ENCODE measurements around the gene CARD19.
"Not testable (repeated sequence)": the region's sequence is repeated elsewhere in the genome, so short reads cannot be mapped to it uniquely, and the experiment has no call there.

CARD19 gene

GRCh38 chr9:93131599-93132286 lies 35.7 kb downstream of the CARD19 start:
- DNase-seq (ENCODE audit: low read depth in 2 of 2), result no peak

GRCh38 chr9:93132287-93132927 lies 36.4 kb downstream of the CARD19 start:
- no peak for DNase-seq (ENCODE audit: low read depth in 2 of 2)

GRCh38 chr9:93132946-93133680 lies 37.1 kb downstream of the CARD19 start:
- DNase-seq (ENCODE audit: low read depth in 2 of 2), result no peak

- DNase-seq (ENCODE audit: low read depth in 2 of 2), result peak in 1 of 2 donors; percentile 26
Observed at GRCh38 chr9:93133681-93134014, 37.6 kb downstream of the CARD19 start.

GRCh38 chr9:93134015-93134739 lies 38.2 kb downstream of the CARD19 start, which contains the start of gene NINJ1:
Gene NINJ1 (minus strand): TSS chr9:93134251. CDS start chr9:93134217, 34 bp downstream.
- DNase-seq (ENCODE audit: low read depth in 2 of 2), result peak; percentile 60 to 73

GRCh38 chr9:93134740-93135444 lies 38.9 kb downstream of the CARD19 start:
- no peak for DNase-seq (ENCODE audit: low read depth in 2 of 2)

- no peak for DNase-seq (ENCODE audit: low read depth in 2 of 2)
Observed at GRCh38 chr9:93136011-93136440, 40.0 kb downstream of the CARD19 start.

GRCh38 chr9:93137362-93137761 lies 41.3 kb downstream of the CARD19 start:
- no peak for DNase-seq (ENCODE audit: low read depth in 2 of 2)

GRCh38 chr9:93138171-93138764 lies 42.3 kb downstream of the CARD19 start:
- no peak for DNase-seq (ENCODE audit: low read depth in 2 of 2)

- DNase-seq (ENCODE audit: low read depth in 2 of 2), result no peak
Observed at GRCh38 chr9:93139365-93140182, 43.6 kb downstream of the CARD19 start.

GRCh38 chr9:93141771-93142483 lies 45.9 kb downstream of the CARD19 start:
- DNase-seq (ENCODE audit: low read depth in 2 of 2), result no peak

- peak in 1 of 2 donors; percentile 22 for DNase-seq (ENCODE audit: low read depth in 2 of 2)
Observed at GRCh38 chr9:93143830-93144530, 48.0 kb downstream of the CARD19 start.

- not testable (repeated sequence) for DNase-seq (ENCODE audit: low read depth in 2 of 2)
Observed at GRCh38 chr9:93146696-93147095, 50.7 kb downstream of the CARD19 start.

GRCh38 chr9:93147632-93148031 lies 51.6 kb downstream of the CARD19 start:
- DNase-seq (ENCODE audit: low read depth in 2 of 2), result no peak

- no peak for DNase-seq (ENCODE audit: low read depth in 2 of 2)
Observed at GRCh38 chr9:93148721-93149120, 52.7 kb downstream of the CARD19 start.

GRCh38 chr9:93149361-93149760 lies 53.3 kb downstream of the CARD19 start:
- no peak for DNase-seq (ENCODE audit: low read depth in 2 of 2)

- no peak for DNase-seq (ENCODE audit: low read depth in 2 of 2)
Observed at GRCh38 chr9:93151097-93151784, 55.2 kb downstream of the CARD19 start.

- no peak for DNase-seq (ENCODE audit: low read depth in 2 of 2)
Observed at GRCh38 chr9:93154293-93154903, 58.4 kb downstream of the CARD19 start.
